Stimulated activated naive CD4-positive, alpha-beta T cell treated with Interleukin-2 at 50 U/mL for 16 hours (primary cell): ENCODE data around the gene ZNF124.
"Not testable (repeated sequence)": the region's sequence is repeated elsewhere in the genome, so short reads cannot be mapped to it uniquely, and the experiment has no call there.

Source experiments
- DNase-seq: peaks from one replicate; lab custom pipeline; 2025; lab: John Stamatoyannopoulos, UW

Gene ZNF124

GRCh38 chr1:247171875-247172563 is at the start of gene ZNF124:
Gene ZNF124 (minus strand): TSS chr1:247172020. CDS start chr1:247171877, 143 bp downstream.
- not testable (repeated sequence) for DNase-seq

GRCh38 chr1:247220280-247220679 is 48.5 kb upstream of the ZNF124 start:
- not testable (repeated sequence) for DNase-seq

- DNase-seq, result no peak
These were observed 46.4 kb upstream of the ZNF124 start for GRCh38 chr1:247218121-247218651.

- DNase-seq, result no peak
These were observed 44.4 kb upstream of the ZNF124 start for GRCh38 chr1:247216261-247216660.

DNA sequence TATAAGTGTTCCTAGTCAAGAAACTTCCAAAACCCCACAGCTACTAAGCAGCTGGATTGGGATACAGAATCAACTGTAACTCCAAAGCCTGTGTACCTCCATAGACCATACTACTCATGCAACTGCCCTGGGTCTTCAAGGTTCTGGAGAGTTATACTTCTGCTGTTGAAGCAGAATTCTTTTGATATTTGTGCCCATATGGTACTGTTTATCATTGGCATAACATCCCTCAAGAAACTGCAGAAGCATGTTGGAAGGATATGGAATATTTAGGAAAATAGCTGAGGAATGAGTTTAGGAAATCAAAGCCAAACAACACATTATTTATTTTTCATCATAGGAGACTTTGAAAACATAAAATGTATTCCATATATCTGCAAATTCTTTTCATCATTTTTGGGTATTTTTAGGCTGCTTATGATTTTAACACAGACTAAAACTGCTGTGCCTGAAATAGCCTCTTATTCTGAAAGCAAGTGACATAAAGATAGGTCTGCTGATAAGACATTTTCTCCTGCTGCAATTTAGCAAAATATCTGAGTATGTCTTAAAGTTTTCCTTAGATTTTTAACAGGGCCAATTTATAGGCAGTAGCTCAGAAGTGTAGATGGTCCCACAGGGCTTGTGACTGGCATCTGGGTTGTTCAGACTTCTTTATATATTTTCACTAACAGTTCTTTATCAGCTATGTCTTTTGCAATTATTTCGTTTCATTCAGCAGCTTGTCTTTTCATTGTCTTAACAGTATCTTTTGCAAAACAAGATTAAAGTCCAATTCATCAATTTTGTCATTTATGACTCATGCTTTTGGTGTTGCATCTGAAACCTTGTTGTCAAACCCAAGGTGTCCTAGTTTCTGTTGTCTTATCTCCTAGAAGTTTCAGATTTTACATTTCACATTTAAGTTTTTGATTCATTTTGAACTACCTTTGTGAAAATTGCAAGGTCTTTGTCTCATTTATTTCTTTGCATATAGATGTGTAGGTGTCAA is 41.1 kb upstream of the ZNF124 start:
- no peak for DNase-seq

DNA sequence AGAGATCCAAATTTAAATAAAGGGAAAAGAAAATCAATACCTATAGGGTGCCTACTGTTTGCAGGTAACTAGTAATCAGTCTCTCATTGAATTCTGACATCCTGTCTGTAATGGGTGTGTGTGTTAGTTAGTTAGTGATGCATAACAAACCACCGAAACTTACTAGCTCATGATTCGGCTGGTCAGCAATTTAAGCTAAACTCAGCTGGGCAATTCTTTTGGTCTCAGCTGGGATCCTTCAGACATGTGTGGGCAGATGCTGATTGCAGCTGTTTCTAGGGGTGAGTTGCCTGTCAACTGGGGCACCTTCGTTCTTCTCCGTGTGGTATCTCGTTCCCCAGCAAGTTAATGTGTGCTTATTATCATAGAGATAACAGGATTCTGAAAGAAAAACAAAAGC is 40.2 kb upstream of the ZNF124 start:
- DNase-seq, result no peak

DNA sequence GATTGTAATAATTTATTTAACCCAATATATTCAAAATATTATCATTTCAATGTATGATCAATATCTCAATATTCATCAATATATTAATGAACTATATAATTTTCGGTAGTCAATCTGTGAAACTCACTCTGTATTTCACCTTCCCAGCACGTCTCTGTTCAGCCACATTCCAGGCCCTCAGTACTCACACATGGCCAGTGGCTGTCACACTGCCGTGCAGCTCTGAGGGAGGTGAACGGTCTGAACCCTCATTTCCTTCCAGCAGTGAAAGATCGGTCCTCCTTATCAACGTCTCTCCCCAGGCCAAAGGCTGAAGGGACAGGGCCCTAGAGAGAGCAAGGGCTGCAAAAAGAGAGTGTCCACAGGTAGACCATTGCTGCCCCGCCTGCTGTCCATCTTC is 39.5 kb upstream of the ZNF124 start:
- no peak for DNase-seq

DNA sequence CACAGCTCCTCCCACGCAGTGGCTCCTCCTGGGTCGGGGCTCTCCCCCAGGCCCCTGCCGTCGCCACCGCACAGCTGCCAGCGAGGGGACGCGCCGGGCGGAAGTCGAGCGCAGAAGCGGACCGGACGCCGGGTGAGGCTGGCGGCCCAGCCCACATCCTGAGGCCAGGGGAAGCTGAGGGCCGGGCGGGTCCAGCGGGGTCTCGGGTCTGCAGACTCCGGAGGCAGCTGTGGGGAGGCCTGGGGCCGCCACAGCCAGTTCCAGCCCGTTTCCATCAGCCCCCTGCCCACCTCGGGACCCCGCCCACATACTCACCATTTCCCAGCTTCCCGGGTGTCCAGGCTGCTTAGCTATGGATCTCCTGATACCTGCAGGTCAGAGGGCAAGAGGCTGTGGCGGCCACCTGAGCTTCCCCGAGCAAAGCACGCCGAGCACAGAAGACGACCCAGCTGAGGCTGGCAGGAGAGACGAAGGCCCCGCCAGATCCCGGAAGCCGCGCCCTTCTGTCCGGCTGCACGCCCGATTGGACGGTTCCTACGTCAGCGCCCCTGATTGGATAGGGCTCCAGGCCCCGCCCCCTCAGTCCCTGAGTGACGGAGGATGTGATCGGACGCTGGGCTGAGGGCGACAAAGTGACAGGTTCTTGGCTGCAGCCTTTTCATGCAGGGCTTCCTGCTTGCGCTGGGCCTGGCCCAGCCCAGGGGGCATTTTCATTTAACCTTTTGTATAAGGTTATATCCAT is 38.7 kb upstream of the ZNF124 start:
- DNase-seq, result peak; percentile 94

- no peak for DNase-seq
These were observed 38.2 kb upstream of the ZNF124 start for GRCh38 chr1:247210062-247210375.

DNA sequence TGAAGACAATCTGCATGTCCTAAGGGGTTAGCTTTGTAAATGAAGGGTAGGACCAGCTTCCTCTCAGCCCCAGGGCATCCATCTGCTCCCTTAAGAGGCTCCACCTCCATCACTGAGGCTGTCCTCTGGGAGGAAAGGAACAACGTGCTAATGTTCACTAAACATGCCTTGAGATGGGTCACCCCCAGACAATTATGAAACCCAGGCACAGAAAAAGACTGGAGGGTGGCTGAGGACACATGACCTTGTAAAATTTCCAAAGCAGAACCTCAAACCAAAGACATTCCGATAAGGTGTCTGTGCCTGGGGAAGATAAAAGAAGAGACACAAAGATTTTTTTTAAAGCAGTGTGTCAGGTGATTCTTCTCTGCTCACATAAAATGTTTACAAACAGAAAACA is 37.6 kb upstream of the ZNF124 start:
- DNase-seq, result no peak

DNA sequence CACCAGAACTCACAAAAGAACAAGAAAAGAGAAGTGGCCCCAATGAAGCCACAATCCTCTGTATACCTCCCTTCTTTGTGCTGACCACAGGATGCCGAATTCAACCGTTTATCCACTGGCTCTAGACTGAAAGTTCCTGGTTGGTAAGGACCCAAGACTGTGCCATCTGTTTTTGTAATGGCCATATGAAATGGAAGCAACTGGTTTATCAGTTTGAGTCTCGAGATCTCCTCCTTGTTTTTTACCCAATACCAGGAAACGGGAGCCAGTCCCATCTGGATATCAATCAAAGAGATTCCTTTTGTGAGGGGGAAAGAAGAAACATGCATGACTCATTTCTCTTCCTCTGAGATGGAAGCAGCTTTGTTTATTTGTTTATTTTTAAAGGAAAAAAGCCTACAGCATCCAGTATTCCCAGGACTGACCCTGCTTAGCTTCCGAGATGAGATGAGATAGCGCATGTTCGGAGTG is 32.4 kb upstream of the ZNF124 start:
- no peak for DNase-seq

DNA sequence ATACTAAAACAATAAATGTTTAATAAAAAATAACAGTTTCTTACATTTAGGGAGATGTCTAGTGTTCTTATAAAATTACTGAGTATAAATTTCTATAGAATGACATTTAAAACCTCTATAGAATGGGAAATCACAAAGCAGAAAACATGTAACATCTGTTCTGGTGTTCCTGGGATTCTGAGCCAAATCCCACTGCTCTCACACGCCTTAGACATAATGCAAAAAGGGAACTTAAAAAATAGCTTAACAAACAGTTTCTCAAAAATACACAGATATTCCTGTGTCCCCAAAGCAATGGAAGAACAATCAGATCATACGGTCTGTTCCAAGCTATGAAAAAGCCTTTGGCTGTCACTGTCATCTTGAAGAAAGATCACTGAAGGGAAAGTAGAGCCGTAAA is 27.0 kb upstream of the ZNF124 start:
- DNase-seq, result no peak

DNA sequence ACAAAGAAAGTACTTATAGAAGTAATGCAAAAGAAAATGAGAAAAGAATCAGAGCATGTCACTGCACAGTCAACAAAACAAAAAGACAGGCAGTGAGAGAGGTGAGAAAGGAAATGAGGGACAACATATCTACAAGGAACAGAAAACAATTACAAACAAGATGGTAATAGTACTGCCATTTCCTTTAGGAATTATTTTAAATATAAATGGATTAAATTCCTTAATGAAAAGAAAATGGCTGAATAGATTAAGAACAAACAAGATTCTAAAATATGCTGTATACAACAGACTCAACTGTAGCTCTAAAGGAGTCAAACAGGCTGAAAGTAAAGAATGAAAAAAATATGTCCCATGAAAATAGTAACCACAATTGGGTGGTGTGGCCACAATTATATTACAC is 22.1 kb upstream of the ZNF124 start:
- no peak for DNase-seq

DNA sequence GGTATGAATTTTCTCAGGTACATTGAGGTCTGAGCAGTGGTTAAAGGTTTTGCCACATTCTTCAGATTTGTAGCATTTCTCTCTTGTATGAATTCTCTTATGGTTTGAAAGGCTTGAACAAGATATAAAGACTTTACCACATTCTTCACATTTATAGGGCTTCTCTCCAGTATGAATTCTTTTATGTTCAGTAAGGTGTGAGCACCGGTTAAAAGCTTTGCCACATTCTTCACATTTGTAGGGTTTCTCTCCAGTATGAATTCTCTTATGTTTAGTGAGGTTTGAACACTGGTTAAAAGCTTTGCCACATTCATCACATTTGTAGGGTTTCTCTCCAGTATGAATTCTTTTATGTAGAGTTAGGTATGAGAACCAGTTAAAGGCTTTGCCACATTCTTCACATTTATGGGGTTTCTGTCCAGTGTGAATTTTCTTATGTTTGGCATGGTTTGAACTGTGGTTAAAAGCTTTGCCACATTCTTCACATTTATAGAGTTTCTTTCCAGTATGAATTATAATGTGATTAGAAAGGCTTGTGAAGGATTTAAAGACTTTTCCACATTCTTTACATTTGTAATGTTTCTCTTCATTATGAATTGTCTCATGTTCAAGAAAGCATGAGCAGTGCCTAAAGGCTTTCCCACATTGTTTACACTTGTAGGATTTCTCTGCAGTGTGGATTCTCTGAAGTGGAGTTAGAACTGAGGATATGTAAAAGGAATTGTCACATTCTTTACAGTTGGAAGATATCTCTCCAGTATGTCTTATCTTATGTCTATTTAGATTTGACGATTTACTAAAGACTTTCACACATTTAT is 18.4 kb upstream of the ZNF124 start:
- DNase-seq, result no peak

DNA sequence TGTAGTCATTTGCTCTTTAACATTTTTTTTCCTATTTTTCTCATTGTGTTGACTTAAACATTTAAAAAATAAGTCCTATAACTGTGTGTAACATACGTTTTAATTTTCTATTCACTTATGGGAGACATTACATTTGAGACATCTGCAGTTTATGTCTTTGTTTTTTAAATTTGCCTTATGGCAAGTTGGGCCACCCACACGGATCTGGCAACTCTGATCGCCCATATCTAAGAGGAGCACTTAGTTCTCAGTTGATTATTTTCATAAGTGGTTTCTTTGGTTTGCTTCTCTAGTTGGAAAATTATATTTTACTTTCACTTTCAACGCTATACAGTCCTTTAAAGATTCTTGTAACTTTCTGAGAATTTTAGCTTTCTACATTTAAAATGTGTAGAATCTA is 13.8 kb upstream of the ZNF124 start:
- DNase-seq, result no peak

DNA sequence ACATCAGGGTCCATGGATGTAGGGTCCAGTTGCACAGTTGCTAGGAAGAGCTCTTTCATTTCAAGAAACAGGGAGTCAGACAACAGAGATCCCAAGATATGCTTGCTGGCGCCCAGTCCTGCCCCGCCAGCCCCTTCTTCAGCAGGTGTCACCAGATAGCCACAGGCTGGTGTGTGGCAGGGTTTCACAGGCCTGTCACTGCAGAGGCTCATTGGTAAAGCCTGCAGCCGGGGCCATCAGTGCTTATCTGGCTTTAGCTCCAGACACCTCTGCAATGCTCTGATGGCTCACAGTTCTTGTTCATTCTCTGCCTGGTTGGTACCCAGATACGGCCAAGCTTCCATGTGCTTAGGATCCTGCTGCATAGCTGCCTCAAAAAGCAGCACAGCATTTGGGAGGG is 12.4 kb upstream of the ZNF124 start:
- no peak for DNase-seq

DNA sequence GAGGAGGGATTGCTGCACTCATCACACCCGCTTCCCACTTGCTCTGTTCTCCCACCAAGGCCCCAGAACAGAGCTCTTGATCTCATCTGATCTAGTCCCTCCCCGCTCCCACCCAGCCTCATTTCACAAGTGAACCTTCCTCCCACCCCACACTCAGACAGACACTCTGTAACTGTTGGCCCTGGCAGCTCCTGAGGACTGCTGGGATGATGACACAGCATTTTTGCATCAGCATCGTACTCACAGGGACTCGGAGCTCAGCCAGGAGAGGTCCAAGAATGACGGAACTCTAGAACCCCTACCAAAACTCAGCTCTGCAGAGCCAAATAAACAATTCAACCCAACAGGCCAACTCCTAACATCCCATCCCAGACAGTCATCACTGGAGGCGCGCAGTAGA is 11.2 kb upstream of the ZNF124 start:
- no peak for DNase-seq

GRCh38 chr1:247180581-247180980 is 8.8 kb upstream of the ZNF124 start:
- no peak for DNase-seq

- no peak for DNase-seq
These were observed 5.9 kb upstream of the ZNF124 start for GRCh38 chr1:247177755-247178154.

GRCh38 chr1:247175458-247175857 is 3.6 kb upstream of the ZNF124 start:
- no peak for DNase-seq

- DNase-seq, result no peak
These were observed 1.6 kb upstream of the ZNF124 start for GRCh38 chr1:247173431-247173830.
